SU-DHL-6 (cell line): ENCODE measurements around the gene STX1A.
A peak's percentile ranks its signal among the peaks of the same experiment; 100 is the strongest.

Experiments used
- CTCF ChIP-seq: fragments of 200-600 bp; sonication (generic); IDR thresholded peaks from one replicate; pipeline ENCODE4 v1.5.1; 2017; ENCODE audit warnings: antibody characterized with exemption, mild to moderate bottlenecking, low read length, moderate library complexity; ENCODE audit not compliant: insufficient read depth, poor library complexity, severe bottlenecking
- EZH2phosphoT487 ChIP-seq: fragments of 200-600 bp; sonication (generic), shearing (Covaris generic); conservative IDR thresholded peaks from 2 replicates; pipeline ENCODE4 v1.6.1; 2018; ENCODE audit warnings: mild to moderate bottlenecking, antibody characterized with exemption, low read length, moderate library complexity, mixed read lengths

GRCh38 chr7:73667344-73668102 lies 51.9 kb downstream of the STX1A start, which contains the start of gene VPS37D:
- TF ChIP-seq CTCF (peak; percentile 85), EZH2phosphoT487 (no peak)
